ENCODE results near the gene HIP1R. TPM values are rescaled to one million over a fixed set of nuclear protein-coding genes. Genes with fewer than 3 reads are reported as not detected.

The HIP1R gene
- total RNA-seq, 1 donor from 2014 or later = 36.1 TPM

DNA sequence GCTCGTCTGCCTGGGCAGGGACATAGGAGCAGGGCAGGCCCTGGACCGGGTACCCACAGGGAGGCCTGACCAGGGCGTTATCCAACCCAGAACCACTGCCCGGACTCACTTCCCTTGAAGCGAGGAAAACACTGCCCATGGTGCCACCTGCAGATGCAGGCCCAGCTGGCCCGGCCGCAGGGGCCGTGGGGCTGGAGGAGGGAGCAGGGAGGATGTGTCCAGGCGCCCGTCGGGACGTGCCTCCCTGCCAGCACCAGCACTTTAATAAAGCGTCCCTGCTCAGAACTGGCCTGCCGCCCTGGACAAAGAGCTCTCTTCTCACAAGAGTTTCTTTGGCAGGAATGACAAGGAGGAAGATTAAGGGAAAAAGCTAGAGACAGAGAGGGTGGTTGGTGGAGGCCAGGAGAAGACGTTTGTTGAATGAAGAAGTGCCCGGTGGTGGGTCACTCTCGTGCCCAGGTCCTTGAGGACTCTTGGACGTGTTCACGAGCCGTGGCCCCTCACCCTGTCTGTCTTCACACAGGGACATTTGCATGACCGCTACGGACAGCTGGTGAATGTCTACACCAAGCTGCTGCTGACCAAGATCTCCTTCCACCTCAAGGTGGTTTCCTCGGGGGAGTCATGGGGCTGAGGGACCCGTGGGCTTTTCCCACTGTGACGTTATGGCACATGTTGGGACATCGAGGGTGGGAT lies 14.2 kb downstream of the HIP1R start:
- TF ChIP-seq CTCF (IDR thresholded peaks at IDR 0.05; ENCODE audit: insufficient read depth, low read length, severe bottlenecking) = no peak
- DNase-seq (ENCODE audit: low read depth) = no peak
- Histone ChIP-seq H3K4me3 (ENCODE audit: low read depth, low read length) (no peak overlapping the region), H3K36me3 (ENCODE audit: control insufficient read depth, insufficient read depth, low read length) (peaks cover 6% of the 10 kb centered on the region), H3K27me3 (ENCODE audit: control insufficient read depth, insufficient read depth, low read length) (no peaks in the 10 kb centered on the region)
- FAIRE-seq = no peak

- H3K36me3 ChIP-seq (ENCODE audit: control insufficient read depth, insufficient read depth, low read length) = peaks cover 8% of the 10 kb centered on the region
- TF ChIP-seq CTCF (IDR thresholded peaks at IDR 0.05; ENCODE audit: insufficient read depth, low read length, severe bottlenecking) = no peak
- no peak overlapping the region for H3K4me3 ChIP-seq (ENCODE audit: low read depth, low read length)
- H3K27me3 ChIP-seq (ENCODE audit: control insufficient read depth, insufficient read depth, low read length) = no peaks in the 10 kb centered on the region
- DNase-seq (ENCODE audit: low read depth) = no peak
- FAIRE-seq = no peak
These were observed 14.8 kb downstream of the HIP1R start for GRCh38 chr12:122850048-122850445.

DNA sequence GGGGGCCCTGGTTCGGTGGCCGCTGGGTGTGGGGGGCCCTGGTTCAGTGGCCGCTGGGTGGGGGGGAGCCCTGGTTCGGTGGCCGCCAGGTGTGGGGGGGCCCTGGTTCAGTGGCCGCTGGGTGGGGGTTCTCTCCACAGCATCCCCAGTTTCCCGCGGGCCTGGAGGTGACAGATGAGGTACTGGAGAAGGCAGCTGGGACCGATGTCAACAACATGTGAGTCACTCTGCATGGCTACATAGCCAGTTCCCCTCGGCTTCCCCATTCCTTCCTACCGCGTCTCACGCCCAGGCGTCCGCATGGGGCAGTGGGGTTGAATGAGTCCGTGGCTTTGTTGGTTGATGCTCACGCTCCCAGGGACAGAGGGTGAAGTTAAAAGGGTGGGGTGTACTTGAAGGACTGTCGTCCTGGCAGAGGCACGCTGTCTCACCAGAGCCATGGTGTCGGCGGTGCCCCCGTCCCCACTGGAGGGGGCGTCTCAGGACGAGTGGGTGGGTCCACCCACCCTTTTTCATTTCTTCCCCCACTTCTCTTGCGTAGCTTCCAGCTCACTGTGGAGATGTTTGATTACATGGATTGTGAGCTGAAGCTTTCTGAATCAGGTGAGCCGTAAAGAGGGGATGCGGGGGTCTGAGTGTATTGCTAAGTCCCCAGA lies 15.6 kb downstream of the HIP1R start:
- H3K27me3 ChIP-seq (ENCODE audit: control insufficient read depth, insufficient read depth, low read length) = no peaks in the 10 kb centered on the region
- no peak for TF ChIP-seq CTCF (IDR thresholded peaks at IDR 0.05; ENCODE audit: insufficient read depth, low read length, severe bottlenecking)
- peaks cover 9% of the 10 kb centered on the region for H3K36me3 ChIP-seq (ENCODE audit: control insufficient read depth, insufficient read depth, low read length)
- no peak for DNase-seq (ENCODE audit: low read depth)
- FAIRE-seq = no peak
- no peak overlapping the region for H3K4me3 ChIP-seq (ENCODE audit: low read depth, low read length)

GRCh38 chr12:122851820-122852219 lies 16.6 kb downstream of the HIP1R start:
- DNase-seq (ENCODE audit: low read depth) = peak; percentile 94
- peak; percentile 79 for FAIRE-seq
- H3K36me3 ChIP-seq (ENCODE audit: control insufficient read depth, insufficient read depth, low read length) = peaks cover 14% of the 10 kb centered on the region

GRCh38 chr12:122852336-122853275 lies 17.3 kb downstream of the HIP1R start:
- peak; percentile 94 for FAIRE-seq
- peaks cover 14% of the 10 kb centered on the region for H3K36me3 ChIP-seq (ENCODE audit: control insufficient read depth, insufficient read depth, low read length)
- DNase-seq (ENCODE audit: low read depth) = no peak
- no peaks in the 10 kb centered on the region for H3K27me3 ChIP-seq (ENCODE audit: control insufficient read depth, insufficient read depth, low read length)
- TF ChIP-seq CTCF (IDR thresholded peaks at IDR 0.05; ENCODE audit: insufficient read depth, low read length, severe bottlenecking) = no peak
- no peak overlapping the region for H3K4me3 ChIP-seq (ENCODE audit: low read depth, low read length)

More at GRCh38 chr12:122851820-122852219, 16.6 kb downstream of the HIP1R start:
- no peaks in the 10 kb centered on the region for H3K27me3 ChIP-seq (ENCODE audit: control insufficient read depth, insufficient read depth, low read length)
- TF ChIP-seq CTCF (IDR thresholded peaks at IDR 0.05; ENCODE audit: insufficient read depth, low read length, severe bottlenecking) = no peak
- H3K4me3 ChIP-seq (ENCODE audit: low read depth, low read length) = no peak overlapping the region

Data from bronchial epithelial cell (primary cell).